Mesothelial cell of epicardium (in vitro differentiated cells): Measurements from ENCODE around the gene DOCK6. TPM values are rescaled to one million over a fixed set of nuclear protein-coding genes. Genes with fewer than 3 reads are reported as not detected.

Experiments used
- DNase-seq, 2 experiments: peaks; one replicate each; pipeline ENCODE4 v3.0.0; 2021; ENCODE audit warnings: low spot score in 2 of 2; ENCODE audit not compliant: unreplicated experiment in 2 of 2
- H3K27ac Mint-ChIP-seq: 2 replicates; pipeline ENCODE4 v1.8.0; 2021; ENCODE audit warnings: mixed read lengths
- H3K27me3 Mint-ChIP-seq: 2 replicates; pipeline ENCODE4 v1.8.0; 2021; ENCODE audit warnings: low read depth, mixed read lengths
- H3K36me3 Mint-ChIP-seq: 2 replicates; pipeline ENCODE4 v1.8.0; 2021; ENCODE audit warnings: mixed read lengths
- H3K4me1 Mint-ChIP-seq: 2 replicates; pipeline ENCODE4 v1.8.0; 2021; ENCODE audit warnings: mixed read lengths
- H3K4me3 Mint-ChIP-seq: 2 replicates; pipeline ENCODE4 v1.8.0; 2021; ENCODE audit warnings: mild to moderate bottlenecking, moderate library complexity, mixed read lengths
- H3K9me3 Mint-ChIP-seq: 2 replicates; pipeline ENCODE4 v1.8.0; 2021; ENCODE audit warnings: mixed read lengths
- CTCF ChIP-seq: fragments of 200-600 bp; sonication (generic); IDR thresholded peaks from one replicate; pipeline ENCODE4 v1.5.0; 2021; ENCODE audit warnings: antibody characterized with exemption; ENCODE audit not compliant: unreplicated experiment
- total RNA-seq: library from RNA; stranded (reverse); gene quantifications from 3 replicates; pipeline ENCODE4 v1.2.1, GENCODE V29; 2021

The DOCK6 gene
- total RNA-seq, 1 donor from 2014 or later: 66.4 TPM

GRCh38 chr19:11251217-11251616, 11.1 kb downstream of the DOCK6 start:
- Mint-ChIP-seq H3K9me3 (no peaks in the 10 kb centered on the region), H3K4me3 (no peak overlapping the region), H3K27me3 (no peaks in the 10 kb centered on the region), H3K4me1 (peaks cover 3% of the 10 kb centered on the region), H3K27ac (no peak overlapping the region), H3K36me3 (peaks cover 7% of the 10 kb centered on the region)
- DNase-seq: no peak
- TF ChIP-seq CTCF: no peak

GRCh38 chr19:11248852-11249251, 13.5 kb downstream of the DOCK6 start:
- no peak for DNase-seq
- TF ChIP-seq CTCF: no peak
- Mint-ChIP-seq H3K4me1 (peaks cover under 1% of the 10 kb centered on the region), H3K4me3 (no peak overlapping the region), H3K36me3 (peaks cover 11% of the 10 kb centered on the region), H3K27me3 (no peaks in the 10 kb centered on the region), H3K9me3 (no peaks in the 10 kb centered on the region), H3K27ac (no peak overlapping the region)

- no peak for DNase-seq
- TF ChIP-seq CTCF: no peak
- H3K9me3 Mint-ChIP-seq: no peaks in the 10 kb centered on the region
- H3K4me3 Mint-ChIP-seq: no peak overlapping the region
- H3K4me1 Mint-ChIP-seq: peaks cover 5% of the 10 kb centered on the region
- no peaks in the 10 kb centered on the region for H3K27me3 Mint-ChIP-seq
- H3K36me3 Mint-ChIP-seq: peaks cover 11% of the 10 kb centered on the region
- H3K27ac Mint-ChIP-seq: no peak overlapping the region
These were observed 14.4 kb downstream of the DOCK6 start for GRCh38 chr19:11247934-11248333.

- Mint-ChIP-seq H3K9me3 (no peaks in the 10 kb centered on the region), H3K27ac (no peak overlapping the region), H3K36me3 (peaks cover 14% of the 10 kb centered on the region), H3K4me1 (peaks cover 7% of the 10 kb centered on the region), H3K27me3 (no peaks in the 10 kb centered on the region), H3K4me3 (no peak overlapping the region)
- no peak for TF ChIP-seq CTCF
- no peak for DNase-seq
These were observed 14.9 kb downstream of the DOCK6 start for GRCh38 chr19:11247391-11247790.

- Mint-ChIP-seq H3K4me1 (peaks cover 9% of the 10 kb centered on the region), H3K36me3 (peaks cover 14% of the 10 kb centered on the region), H3K9me3 (no peaks in the 10 kb centered on the region), H3K4me3 (no peak overlapping the region), H3K27me3 (no peaks in the 10 kb centered on the region), H3K27ac (no peak overlapping the region)
- no peak for DNase-seq
- TF ChIP-seq CTCF: no peak
These were observed 15.4 kb downstream of the DOCK6 start for GRCh38 chr19:11246941-11247340.
